ENCODE measurements around the gene MZF1.
A peak's percentile ranks its signal among the peaks of the same experiment; 100 is the strongest.

MZF1 gene

DNA sequence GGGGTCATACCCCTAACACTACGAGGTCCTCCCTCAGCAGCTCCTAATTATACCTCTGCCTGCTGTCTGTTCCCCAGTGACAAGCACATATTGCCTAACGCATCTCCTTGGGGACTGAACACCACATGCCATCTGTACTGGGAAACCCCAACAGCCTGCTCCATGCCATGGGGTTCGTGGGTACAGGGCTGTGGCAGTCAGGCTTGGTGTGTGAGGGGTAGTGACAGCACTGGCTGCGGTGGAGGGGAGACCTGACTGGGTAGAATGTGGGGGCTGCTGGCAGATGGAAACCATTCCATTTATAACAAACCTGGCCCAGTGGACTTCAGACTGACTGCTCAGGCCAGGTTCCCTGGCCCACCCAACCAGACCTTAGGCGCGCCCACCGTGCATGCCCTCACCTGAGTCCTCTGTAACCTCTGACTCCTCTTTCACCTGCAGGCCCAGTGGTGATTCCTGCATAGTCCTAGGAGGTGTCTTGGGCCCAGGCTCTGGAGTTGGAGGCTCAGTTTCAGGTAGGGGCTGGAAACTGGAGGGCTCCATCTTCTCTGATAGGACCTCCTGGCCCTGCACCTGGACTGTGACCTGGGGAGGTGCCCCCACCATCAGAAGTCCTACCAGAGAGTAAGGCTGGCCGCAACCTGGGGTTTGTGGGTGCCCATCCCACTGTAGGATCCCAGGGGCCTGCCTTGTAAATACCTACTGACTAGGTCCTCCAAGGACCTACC is 3.0 kb downstream of the MZF1 start:
- DNase-seq, result no peak

DNA sequence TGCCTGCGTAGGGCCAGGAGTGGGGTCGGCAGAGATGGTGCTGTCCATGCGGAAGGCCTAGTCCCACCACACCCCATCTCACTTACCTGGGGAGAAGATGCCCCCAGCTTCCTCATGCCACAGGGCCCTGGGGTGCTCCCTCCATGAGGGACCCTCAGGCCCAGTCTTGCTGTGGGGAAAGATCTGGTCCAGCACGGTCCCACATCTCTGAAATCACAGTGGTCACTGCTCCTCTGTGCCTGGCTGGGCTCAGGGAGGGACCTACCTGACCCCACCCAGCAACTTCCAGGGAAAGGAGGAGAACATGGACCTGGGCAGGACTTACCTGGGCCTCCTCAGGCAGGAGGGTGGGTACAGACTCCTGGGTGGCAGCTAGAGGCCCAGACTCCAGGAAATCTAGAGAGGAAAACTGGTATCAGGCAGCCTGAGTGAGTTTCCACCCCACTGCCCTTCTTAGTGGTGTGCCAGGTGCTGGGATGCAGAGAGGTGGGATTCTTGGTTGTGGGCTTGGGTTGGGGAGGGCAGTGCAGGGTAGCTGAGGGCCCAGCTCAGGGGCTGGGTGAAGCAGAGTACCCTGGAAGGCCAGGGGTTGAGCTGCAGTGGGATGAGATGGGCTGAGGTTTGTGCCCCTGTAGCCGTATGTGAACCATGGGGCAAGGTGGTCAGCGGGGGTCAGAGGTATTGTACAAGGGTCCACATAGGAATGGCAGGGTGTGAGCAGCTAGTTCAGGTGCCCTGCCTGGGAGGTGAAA is 3.8 kb downstream of the MZF1 start:
- no peak for DNase-seq

DNA sequence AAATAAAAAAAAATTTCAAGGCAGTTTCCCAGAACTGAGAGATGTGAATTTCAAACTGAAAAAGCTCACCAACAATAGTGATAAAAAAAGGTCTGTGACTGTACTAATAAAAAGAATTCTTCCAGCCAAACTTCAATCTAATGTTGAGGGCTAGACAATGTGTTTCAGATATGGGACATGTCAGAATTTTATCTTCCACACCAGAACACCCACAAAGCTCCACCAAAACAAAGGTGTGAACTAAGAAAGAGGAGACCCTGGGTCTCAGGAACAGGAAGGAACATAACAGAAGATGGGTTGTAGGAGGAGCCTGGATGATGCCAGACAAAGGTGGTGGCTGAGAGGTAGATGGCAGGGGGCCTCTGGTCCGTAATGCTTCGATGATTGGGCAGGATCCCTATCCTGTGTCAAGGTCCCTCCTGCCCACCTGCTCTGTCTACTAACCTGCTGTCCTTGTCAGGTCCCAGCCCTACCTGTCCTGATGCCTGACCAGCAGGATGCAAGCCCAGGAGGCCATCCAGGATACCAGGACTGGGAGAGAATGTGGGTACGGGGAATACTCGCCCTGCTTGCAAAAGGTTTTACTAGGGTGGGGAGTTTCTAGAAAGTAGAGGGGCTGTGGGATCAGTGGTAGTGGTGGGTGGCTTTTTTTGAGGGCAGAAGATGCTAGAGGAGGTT is 4.5 kb downstream of the MZF1 start:
- no peak for DNase-seq

DNA sequence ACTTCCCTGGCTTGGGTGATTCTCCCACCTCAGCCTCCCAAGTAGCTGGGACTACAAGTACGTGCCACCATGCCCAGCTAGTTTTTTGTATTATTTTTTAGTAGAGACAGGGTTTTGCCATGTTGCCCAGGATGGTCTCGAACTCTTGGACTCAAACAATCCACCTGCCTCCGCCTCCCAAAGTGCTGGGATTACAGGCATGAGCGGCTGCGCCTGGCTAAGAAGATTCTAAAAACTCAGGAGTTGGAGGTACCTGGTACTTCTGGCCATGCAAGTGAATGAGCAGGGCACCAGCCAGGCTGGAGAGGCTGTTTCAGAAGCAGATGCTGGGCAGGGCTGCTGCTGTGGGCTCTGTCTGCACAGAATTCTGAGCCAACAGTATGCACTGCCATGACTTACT is 6.1 kb downstream of the MZF1 start:
- no peak for DNase-seq

DNA sequence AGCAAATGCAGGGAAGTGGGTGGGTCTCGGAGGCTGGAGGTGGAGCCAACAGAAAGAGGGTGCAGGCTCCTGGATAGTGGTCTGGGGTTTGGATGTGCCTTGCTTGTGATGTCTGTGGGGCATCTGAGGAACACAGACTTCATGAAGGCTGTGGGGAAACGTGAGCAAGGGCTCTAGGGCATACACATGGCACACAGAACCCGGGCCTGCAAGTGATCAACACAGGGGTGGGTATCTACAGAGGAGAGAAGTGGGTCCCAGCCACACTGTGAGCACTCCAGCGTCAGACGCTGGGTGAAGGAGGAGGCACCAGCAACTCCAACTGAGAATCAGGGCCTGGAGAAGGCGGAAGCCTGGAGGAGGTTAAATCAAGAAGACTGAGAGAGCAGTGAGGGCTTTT is 9.3 kb downstream of the MZF1 start:
- no peak for DNase-seq

DNA sequence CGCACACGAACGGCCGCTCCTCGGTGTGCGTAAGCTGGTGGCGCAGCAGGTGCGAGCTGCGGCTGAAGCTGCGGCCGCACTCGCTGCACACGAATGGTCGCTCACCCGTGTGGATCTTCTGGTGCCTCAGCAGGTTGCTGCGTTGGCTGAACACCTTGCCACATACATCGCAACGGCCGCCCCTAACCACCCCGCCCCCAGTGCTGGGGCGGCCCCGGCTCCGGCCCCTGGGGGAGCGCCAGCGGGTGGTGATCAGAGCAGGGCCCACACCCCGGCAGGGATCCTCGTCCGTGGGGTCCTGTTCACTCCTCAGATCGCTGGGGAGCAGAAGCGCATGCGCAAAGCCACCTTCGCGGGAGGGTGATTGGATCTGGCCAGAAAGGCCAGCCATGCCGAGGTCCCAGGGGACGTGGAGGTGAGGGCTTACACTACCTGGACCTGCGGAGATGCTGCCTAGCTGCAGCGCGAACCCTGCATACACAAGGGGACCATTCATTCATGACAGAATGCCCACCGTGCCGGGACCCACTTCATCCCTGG is 10.0 kb downstream of the MZF1 start:
- peak in 1 of 2 donors; percentile 38 for DNase-seq

DNA sequence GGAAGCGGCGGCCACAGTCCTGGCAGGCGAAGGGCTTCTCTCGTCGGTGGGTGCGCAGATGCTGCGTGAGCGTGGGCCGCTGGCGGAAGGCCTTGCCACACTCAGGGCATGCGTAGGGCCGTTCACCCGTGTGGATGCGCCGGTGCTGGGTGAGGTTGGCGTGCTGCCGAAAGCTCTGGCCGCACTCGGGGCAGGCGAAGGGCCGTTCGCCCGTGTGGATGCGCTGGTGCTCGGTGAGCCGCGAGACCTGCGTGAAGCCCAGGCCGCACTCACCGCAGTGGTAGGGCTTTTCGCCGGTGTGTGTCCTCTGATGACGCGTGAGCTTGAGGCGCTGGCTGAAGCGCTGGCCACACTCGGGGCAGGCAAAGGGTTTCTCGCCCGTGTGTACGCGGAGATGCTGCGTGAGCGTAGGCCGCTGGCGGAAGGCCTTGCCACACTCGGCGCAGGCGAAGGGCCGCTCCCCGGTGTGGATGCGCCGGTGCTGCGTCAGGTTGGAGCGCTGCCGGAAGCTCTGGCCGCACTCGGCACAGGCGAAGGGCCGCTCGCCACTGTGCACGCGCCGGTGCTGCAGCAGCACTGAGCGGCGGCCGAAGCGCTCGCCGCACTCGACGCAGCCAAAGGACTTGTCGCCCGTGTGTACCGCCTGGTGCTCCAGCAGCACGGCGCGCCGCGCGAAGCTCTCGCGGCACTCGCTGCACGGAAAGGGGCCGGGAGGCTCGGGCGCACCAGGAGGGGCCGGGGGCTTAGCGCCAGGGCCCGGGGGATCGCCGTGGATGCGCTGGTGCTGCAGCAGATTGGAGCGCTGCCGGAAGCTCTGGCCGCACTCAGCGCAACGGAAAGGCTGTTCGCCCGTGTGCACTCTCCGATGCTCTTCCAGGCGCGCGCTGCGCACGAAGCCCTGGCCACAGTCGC is 10.8 kb downstream of the MZF1 start:
- DNase-seq, result peak; percentile 28 to 37

DNA sequence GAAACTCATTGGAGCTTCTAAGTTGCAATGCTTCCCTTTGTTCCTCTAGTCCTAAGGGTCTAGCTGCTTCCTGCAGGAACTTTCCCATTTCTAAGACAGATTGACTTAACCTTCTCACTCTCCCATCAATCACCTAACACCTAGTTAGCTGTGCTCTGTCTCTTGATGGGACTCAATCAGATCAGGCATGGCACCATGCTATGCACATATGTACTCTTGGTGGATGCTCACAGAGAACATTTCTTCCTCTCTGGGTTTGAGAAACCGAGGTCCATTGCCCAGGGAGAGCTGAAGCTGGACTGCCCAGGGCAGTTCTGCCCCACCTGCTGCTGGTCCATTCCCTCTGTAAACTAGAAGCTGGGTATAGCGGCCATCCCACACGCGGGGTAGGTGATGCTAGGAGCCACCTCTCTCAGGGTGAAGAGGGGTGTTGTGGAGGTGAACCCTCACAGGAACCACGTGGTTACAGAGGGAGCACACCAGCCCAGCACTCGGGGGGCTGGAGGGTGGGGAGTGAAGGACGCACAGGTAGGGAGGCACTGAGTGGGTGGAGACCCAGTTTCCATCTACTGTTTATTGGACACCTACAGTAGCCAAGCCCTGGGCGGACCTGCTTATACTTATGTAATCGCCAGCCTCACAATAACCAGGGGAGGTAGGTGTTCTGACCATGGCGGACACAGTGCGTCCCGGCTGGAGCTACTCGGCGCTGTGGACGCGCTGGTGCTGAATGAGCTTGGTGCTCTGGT is 11.6 kb downstream of the MZF1 start:
- no peak for DNase-seq

DNA sequence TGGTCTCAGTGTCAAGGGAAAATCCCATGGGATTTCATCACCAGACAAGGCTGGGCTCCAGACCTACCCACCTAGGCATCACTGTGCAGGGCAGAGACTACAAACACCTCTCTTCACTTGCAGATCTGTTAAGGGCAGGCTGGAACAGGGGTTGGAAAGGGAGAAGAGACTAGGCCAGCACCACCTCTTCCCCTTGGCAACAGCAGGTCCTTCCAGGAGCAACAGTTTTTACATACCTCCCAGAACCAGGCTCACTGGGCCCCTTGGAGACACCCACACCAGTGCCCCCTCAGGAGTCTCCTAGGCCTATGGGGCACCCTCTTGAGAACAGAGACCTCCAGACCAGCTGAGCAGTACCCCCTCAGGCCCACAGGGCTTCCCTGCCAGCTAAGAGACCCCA is 12.2 kb downstream of the MZF1 start:
- no peak for DNase-seq

DNA sequence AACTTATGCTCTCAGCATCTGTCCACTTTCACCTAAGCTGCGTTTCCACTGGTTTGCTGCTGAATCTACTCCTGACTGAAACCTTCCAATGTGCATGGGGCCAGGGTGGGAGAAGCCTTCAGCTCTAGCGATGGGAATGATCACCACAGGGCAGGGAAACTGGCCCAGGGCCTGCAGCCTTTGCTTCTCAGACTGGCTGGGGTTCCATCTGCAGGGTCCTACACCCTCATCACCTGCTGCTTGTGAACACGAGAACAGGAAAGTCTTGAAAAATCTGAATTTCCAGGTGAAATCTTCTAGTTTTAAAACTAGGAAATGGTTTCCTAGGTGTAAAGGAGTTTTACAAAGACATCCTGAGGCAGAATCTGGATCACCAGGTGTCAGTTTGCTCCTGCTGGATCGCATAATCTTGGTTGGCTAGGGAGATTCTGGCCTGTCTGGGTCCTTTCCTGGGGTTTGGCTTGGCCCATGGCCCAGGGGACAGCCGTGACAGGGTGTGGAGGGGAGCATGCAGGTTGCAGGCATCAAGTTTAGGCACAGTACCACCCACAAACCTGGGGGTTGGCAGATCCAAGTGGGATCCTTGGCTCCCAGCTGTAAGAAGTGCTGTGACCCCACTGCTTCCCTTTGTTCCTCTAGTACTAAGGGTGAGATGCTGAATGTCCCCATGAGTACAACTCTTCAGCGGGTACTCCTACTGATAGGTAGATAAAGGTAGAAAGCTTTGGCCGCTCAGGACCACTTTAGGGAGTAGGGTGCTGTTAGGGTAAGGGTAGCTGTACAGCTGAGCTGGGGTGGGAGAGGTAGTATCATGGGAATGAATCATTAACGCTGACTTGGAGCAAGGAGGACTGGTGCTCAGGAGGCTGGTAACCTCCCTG is 12.9 kb downstream of the MZF1 start:
- no peak for DNase-seq

DNA sequence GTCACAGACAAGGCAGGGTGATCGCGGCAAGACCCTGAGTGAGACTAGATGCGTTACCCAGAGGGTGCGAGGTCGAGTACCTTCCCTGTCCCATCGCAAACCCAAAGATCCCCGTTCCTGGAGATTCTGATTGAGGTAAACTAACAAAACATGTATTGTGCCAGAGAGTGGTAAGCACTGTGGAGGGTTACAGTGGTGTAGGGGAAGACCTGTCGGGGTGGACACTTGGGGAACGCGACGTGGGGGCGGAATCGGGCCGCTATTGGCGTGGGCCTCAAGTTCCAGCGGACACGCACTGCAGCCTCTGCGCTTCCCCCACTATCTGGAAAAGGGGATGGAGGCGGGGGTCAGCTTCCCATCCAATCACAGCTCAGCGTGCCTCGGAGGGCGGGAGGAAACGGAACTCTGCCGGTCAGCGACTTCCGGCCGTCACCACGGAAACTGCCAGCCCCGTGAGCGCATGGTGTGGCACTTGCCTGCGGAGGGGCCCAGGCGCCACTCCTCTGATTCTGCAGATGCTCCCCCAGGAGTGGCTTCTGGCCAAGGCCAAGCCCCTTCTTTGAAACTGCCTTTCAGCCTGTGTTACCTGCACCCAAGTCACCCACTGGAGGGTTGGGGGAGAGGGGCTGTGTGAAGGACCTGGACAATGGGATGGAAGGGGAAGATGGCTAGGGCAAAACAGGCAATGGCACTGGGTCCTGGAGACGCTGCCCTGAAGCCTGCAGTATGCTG is 13.7 kb downstream of the MZF1 start:
- DNase-seq, result peak; percentile 70 to 84

DNA sequence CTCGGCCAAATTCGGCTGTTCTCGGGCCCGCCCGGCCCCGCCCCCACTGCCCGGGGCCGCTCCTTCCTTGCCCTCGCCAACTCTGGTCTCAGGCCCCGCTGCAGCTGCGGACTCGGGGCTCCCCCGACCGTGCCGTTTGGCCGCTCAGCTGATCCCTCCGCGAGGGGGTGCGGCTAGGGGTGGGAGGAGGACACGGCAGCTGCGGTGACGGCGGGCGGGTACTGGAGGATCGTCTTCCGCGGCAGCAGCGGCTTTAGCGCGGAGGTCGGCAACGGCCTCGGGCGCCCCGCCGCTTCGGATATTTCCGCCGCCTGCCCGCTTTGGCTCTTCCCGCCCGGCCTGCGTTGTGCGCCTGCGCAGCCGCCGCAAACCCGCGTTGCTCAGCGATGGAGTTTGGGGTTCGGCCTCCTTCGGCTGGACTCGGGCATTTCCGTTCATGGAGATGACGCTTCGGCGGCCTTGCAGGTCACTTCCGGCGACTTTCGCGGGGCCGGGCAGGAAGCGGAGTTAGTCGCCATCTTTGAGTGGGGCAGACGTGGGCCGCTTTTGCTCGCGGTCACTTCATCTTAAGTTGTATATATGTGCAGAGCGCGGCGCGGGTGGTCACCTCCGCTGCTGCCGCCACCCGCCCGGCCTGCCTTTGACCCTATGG is 14.4 kb downstream of the MZF1 start:
- peak; percentile 99 for DNase-seq

DNA sequence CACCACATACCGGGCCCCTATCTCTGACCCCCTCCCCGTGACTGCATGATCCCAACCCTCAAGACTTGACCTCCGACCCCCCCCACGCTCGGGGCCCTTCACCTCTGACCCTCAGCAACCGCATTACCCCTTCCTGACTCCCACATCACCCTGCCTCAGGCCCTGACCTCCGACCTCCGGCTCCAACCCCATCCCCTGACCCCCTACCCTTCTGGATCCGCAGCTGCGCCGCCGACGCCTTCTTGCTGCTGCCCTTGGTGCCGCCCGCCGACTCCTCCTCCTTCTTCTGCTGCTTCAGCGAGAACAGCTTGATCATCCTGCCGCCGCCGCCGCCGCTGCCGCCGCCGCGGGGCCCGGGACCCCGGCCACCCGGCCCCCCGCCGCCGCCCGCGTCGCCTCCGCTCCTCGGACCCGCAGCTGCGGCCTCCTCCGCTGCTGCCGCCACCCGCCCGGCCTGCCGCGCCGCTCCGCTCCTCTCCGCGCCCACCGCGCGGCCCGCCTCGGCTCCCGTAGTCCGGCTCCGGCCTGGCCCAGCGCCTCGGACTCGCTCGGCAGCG is 15.0 kb downstream of the MZF1 start, which contains the start of gene UBE2M:
Gene UBE2M (minus strand): TSS at position 546 of the 557 bp plus-strand sequence. CDS start 230 bp downstream, at position 316.
- peak; percentile 65 to 67 for DNase-seq

DNA sequence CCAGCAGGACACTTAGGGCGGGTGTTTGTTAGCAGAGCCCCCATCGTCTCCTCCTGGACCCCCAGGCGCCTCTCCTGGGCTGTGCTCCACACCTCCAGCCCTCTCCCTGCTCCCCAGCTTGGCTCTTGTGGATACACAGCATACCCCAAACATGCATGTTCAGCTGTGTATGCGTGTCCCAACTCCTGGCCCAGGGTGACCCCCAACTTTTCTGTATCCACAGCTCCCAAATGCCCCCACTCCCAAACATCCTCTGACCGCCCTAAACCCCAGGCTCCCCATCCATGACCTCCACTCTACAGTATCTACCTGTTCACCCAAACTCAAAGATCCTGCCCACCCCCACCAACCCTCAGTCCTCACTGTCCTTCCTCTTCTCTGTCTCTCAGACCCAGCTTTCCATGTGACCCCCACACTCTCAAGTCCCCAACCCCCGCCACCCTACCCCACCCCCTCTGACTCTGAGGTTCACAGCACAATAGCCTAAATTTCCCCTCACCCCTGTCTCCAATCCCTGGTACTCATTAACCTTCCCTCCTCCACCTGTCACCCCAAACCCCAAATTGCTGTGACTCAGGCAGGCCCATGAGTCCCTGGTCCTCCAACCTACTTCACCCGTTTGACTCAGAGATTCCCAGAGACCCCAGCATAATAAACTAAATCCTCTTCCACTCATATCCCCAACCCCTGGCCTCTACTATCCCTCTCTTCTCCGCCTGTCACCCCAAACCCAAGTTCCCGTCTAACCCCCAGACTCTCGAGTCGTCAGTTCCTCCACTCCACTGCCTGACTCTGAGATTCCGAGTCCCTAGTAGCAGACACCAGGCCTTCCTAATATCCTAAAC is 15.7 kb downstream of the MZF1 start:
- DNase-seq, result no peak

DNA sequence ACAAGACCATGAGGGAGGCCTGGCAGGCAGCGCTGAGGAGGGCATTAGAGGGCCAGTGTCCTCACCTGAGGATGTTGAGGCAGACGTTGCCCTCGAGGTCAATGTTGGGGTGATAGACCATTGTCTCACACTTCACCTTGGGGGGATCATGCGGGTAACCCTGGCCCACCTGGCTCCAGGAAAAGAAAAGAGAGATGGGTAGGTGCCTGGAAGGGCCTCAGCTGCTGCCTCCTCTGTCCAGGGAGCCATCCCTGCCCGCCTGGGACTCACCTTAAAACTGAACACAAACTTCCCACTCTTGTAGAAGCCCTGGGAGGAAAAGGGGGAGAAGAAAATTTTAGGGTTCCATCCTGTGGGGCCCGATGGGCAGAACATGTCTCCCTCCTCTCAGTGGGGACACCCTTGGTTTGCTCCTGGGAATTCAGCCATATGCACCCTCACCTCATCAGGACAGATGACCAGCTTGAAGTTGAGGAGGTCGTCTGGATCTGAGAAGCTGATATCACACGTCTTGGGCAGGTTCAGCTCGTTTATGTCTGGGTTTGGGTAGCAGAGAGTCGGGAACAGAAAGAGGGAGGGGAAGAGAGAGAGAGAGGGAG is 16.4 kb downstream of the MZF1 start:
- DNase-seq, result no peak

DNA sequence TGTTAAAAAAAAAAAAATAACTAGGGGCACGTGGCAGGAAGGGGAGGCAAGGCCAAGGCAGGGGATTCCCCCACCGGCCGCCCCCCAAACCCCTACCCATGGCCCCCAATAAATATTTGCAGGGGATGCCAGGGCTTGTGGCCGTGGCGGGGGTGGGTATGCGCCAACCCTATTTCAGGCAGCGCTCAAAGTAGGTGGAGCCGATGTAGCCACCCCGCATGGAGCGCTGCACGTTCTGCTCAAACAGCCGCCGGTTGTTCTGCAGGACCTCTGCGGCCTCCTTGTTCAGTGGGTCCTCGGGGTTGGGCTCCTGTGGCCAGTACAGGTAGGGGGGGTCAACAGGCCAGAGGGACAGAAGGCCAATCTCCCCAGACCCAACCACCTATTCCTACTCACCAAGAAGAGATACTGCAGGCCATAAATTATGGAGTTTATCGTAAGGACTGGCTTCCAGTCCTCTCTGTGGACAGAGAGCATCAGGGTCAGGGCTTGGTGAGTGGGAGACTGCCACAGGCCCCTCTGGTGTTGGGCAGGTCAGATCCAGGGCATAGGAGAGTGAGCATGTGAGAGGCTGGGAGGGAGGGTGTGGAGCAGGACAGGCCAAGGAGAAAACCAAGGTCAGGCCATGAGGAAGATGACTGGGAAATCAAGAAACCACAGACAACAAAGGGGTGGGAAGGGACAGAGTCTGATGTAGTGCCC is 17.1 kb downstream of the MZF1 start:
- no peak for DNase-seq

DNA sequence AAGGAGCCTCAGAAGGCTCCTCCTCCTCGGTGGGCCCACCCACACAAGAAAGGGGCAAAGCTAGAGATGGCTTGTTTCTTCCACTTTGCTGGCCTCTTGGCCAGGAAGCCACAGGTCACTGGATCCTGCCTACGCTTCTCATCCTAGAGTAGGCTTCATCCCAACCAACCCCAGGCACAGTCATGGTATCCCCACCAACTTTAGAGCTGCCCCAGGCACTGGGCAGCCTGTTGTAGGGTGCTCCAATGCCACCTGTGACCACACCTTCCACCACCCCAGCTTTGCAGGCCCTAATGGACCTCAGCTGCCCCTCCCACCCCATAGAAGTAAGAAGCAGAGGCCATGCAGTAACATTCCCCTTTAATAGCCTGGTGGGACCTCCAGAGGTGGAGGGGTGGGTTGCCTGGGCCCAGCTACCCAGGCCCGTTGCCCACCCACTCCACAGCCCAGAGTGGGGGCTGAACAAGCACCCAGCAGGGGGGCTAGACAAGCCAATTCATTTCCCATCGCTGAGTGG is 17.7 kb downstream of the MZF1 start:
- DNase-seq, result no peak

Measured in CD4-positive, alpha-beta T cell treated with Interleukin-4 for 1 hour (primary cell).